Measurements from ENCODE around the gene ACOT12. TPM values are rescaled to one million over a fixed set of nuclear protein-coding genes. Genes with fewer than 3 reads are reported as not detected.

The ACOT12 gene
- total RNA-seq (1 to 10 TPM; 2.3 to 3.8 TPM), polyA plus RNA-seq (ENCODE audit: insufficient read length in 2 of 2) (under 1 TPM; 0.80 to 0.86 TPM)
- long read RNA-seq, donor 1: 0 reads
- long read RNA-seq, donor 2: 0 reads
- long read RNA-seq, donor 3: 0 reads
- long read RNA-seq, donor 4: 0 reads

GRCh38 chr5:81393783-81394718, at the start of gene ACOT12:
Gene ACOT12, minus strand, starts transcription at chr5:81394134. Its CDS starts 20 bp downstream, at chr5:81394114.
- Histone ChIP-seq H3K4me1 (ENCODE audit: control insufficient read depth, insufficient read depth, low read length) (peaks cover 6% of the 10 kb centered on the region), H3K36me3 (ENCODE audit: control insufficient read depth, insufficient read depth, low read length) (no peaks in the 10 kb centered on the region), H3K9me3 (ENCODE audit: control insufficient read depth, insufficient read depth, low read length) (no peaks in the 10 kb centered on the region), H3K27ac (ENCODE audit: low read depth, low read length) (no peak within 1 kb of the TSS), H3K27me3 (ENCODE audit: control insufficient read depth, insufficient read depth, low read length) (peaks cover 2% of the 10 kb centered on the region), H3K4me3 (ENCODE audit: low read depth, low read length) (peak within 1 kb of the TSS; percentile 26)
- WGBS (ENCODE audit: insufficient coverage): 2% methylated on average over 69 of the region's 77 CpGs
- peak in 5 of 6 donors; percentile 15 to 71 (median 19) for DNase-seq (ENCODE audit: low read depth in 4 of 6, low spot score in 6 of 6)

GRCh38 chr5:81435023-81435422, 41.1 kb upstream of the ACOT12 start:
- no peak overlapping the region for H3K27ac ChIP-seq (ENCODE audit: low read depth, low read length)
- H3K27me3 ChIP-seq (ENCODE audit: control insufficient read depth, insufficient read depth, low read length): no peaks in the 10 kb centered on the region
- H3K36me3 ChIP-seq (ENCODE audit: control insufficient read depth, insufficient read depth, low read length): peaks cover 6% of the 10 kb centered on the region
- no peak for DNase-seq (ENCODE audit: low read depth in 4 of 6, low spot score in 6 of 6)
- no peaks in the 10 kb centered on the region for H3K4me1 ChIP-seq (ENCODE audit: control insufficient read depth, insufficient read depth, low read length)
- H3K4me3 ChIP-seq (ENCODE audit: low read depth, low read length): no peak overlapping the region
- WGBS (ENCODE audit: insufficient coverage): 100% methylated on average over 1 of the region's 6 CpGs
- H3K9me3 ChIP-seq (ENCODE audit: control insufficient read depth, insufficient read depth, low read length): no peaks in the 10 kb centered on the region

- peaks cover 4% of the 10 kb centered on the region for H3K36me3 ChIP-seq (ENCODE audit: control insufficient read depth, insufficient read depth, low read length)
- no peak overlapping the region for H3K27ac ChIP-seq (ENCODE audit: low read depth, low read length)
- no peak overlapping the region for H3K4me3 ChIP-seq (ENCODE audit: low read depth, low read length)
- H3K9me3 ChIP-seq (ENCODE audit: control insufficient read depth, insufficient read depth, low read length): no peaks in the 10 kb centered on the region
- DNase-seq (ENCODE audit: low read depth in 4 of 6, low spot score in 6 of 6): no peak
- H3K27me3 ChIP-seq (ENCODE audit: control insufficient read depth, insufficient read depth, low read length): no peaks in the 10 kb centered on the region
- no peaks in the 10 kb centered on the region for H3K4me1 ChIP-seq (ENCODE audit: control insufficient read depth, insufficient read depth, low read length)
Measured at GRCh38 chr5:81429985-81430384, 36.1 kb upstream of the ACOT12 start.

- peaks cover 2% of the 10 kb centered on the region for H3K36me3 ChIP-seq (ENCODE audit: control insufficient read depth, insufficient read depth, low read length)
- no peak overlapping the region for H3K4me3 ChIP-seq (ENCODE audit: low read depth, low read length)
- WGBS (ENCODE audit: insufficient coverage): no CpG with 5 or more reads among the region's 3 CpGs
- H3K27me3 ChIP-seq (ENCODE audit: control insufficient read depth, insufficient read depth, low read length): no peaks in the 10 kb centered on the region
- H3K9me3 ChIP-seq (ENCODE audit: control insufficient read depth, insufficient read depth, low read length): no peaks in the 10 kb centered on the region
- no peak overlapping the region for H3K27ac ChIP-seq (ENCODE audit: low read depth, low read length)
- DNase-seq (ENCODE audit: low read depth in 4 of 6, low spot score in 6 of 6): no peak
- no peaks in the 10 kb centered on the region for H3K4me1 ChIP-seq (ENCODE audit: control insufficient read depth, insufficient read depth, low read length)
Measured at GRCh38 chr5:81429363-81429762, 35.4 kb upstream of the ACOT12 start.

GRCh38 chr5:81428861-81429260, 34.9 kb upstream of the ACOT12 start:
- no peak overlapping the region for H3K4me3 ChIP-seq (ENCODE audit: low read depth, low read length)
- DNase-seq (ENCODE audit: low read depth in 4 of 6, low spot score in 6 of 6): no peak
- no peak overlapping the region for H3K27ac ChIP-seq (ENCODE audit: low read depth, low read length)
- no peaks in the 10 kb centered on the region for H3K4me1 ChIP-seq (ENCODE audit: control insufficient read depth, insufficient read depth, low read length)
- H3K36me3 ChIP-seq (ENCODE audit: control insufficient read depth, insufficient read depth, low read length): no peaks in the 10 kb centered on the region
- H3K27me3 ChIP-seq (ENCODE audit: control insufficient read depth, insufficient read depth, low read length): no peaks in the 10 kb centered on the region
- no peaks in the 10 kb centered on the region for H3K9me3 ChIP-seq (ENCODE audit: control insufficient read depth, insufficient read depth, low read length)

GRCh38 chr5:81428446-81428845, 34.5 kb upstream of the ACOT12 start:
- no peaks in the 10 kb centered on the region for H3K27me3 ChIP-seq (ENCODE audit: control insufficient read depth, insufficient read depth, low read length)
- H3K36me3 ChIP-seq (ENCODE audit: control insufficient read depth, insufficient read depth, low read length): no peaks in the 10 kb centered on the region
- WGBS (ENCODE audit: insufficient coverage): no CpG with 5 or more reads among the region's 3 CpGs
- DNase-seq (ENCODE audit: low read depth in 4 of 6, low spot score in 6 of 6): no peak
- H3K4me3 ChIP-seq (ENCODE audit: low read depth, low read length): no peak overlapping the region
- H3K9me3 ChIP-seq (ENCODE audit: control insufficient read depth, insufficient read depth, low read length): no peaks in the 10 kb centered on the region
- H3K27ac ChIP-seq (ENCODE audit: low read depth, low read length): no peak overlapping the region
- H3K4me1 ChIP-seq (ENCODE audit: control insufficient read depth, insufficient read depth, low read length): no peaks in the 10 kb centered on the region

GRCh38 chr5:81427566-81427965, 33.6 kb upstream of the ACOT12 start:
- no peak overlapping the region for H3K27ac ChIP-seq (ENCODE audit: low read depth, low read length)
- no peaks in the 10 kb centered on the region for H3K36me3 ChIP-seq (ENCODE audit: control insufficient read depth, insufficient read depth, low read length)
- H3K27me3 ChIP-seq (ENCODE audit: control insufficient read depth, insufficient read depth, low read length): no peaks in the 10 kb centered on the region
- no CpG with 5 or more reads among the region's 1 CpG for WGBS (ENCODE audit: insufficient coverage)
- H3K9me3 ChIP-seq (ENCODE audit: control insufficient read depth, insufficient read depth, low read length): no peaks in the 10 kb centered on the region
- H3K4me3 ChIP-seq (ENCODE audit: low read depth, low read length): no peak overlapping the region
- H3K4me1 ChIP-seq (ENCODE audit: control insufficient read depth, insufficient read depth, low read length): no peaks in the 10 kb centered on the region
- DNase-seq (ENCODE audit: low read depth in 4 of 6, low spot score in 6 of 6): no peak

- Histone ChIP-seq H3K27ac (ENCODE audit: low read depth, low read length) (peak overlapping the region; percentile 53), H3K36me3 (ENCODE audit: control insufficient read depth, insufficient read depth, low read length) (no peaks in the 10 kb centered on the region), H3K27me3 (ENCODE audit: control insufficient read depth, insufficient read depth, low read length) (no peaks in the 10 kb centered on the region), H3K9me3 (ENCODE audit: control insufficient read depth, insufficient read depth, low read length) (no peaks in the 10 kb centered on the region), H3K4me3 (ENCODE audit: low read depth, low read length) (no peak overlapping the region), H3K4me1 (ENCODE audit: control insufficient read depth, insufficient read depth, low read length) (no peaks in the 10 kb centered on the region)
- 50% methylated on average over 1 of the region's 3 CpGs for WGBS (ENCODE audit: insufficient coverage)
- peak in 1 of 6 donors; percentile 27 for DNase-seq (ENCODE audit: low read depth in 4 of 6, low spot score in 6 of 6)
Measured at GRCh38 chr5:81426359-81427030, 32.6 kb upstream of the ACOT12 start.

GRCh38 chr5:81425569-81425968, 31.6 kb upstream of the ACOT12 start:
- Histone ChIP-seq H3K4me3 (ENCODE audit: low read depth, low read length) (no peak overlapping the region), H3K9me3 (ENCODE audit: control insufficient read depth, insufficient read depth, low read length) (no peaks in the 10 kb centered on the region), H3K27ac (ENCODE audit: low read depth, low read length) (peak overlapping the region; percentile 49), H3K27me3 (ENCODE audit: control insufficient read depth, insufficient read depth, low read length) (no peaks in the 10 kb centered on the region), H3K4me1 (ENCODE audit: control insufficient read depth, insufficient read depth, low read length) (no peaks in the 10 kb centered on the region), H3K36me3 (ENCODE audit: control insufficient read depth, insufficient read depth, low read length) (no peaks in the 10 kb centered on the region)
- DNase-seq (ENCODE audit: low read depth in 4 of 6, low spot score in 6 of 6): peak; percentile 36 to 85 (median 51)
- WGBS (ENCODE audit: insufficient coverage): no CpG with 5 or more reads among the region's 2 CpGs

All from spinal cord (tissue), 10 donors.